Ammon's horn (tissue), 1 donor: Measurements from ENCODE around the gene IRAK1.
"Not testable (repeated sequence)": the region's sequence is repeated elsewhere in the genome, so short reads cannot be mapped to it uniquely, and the experiment has no call there.

Experiments used
- DNase-seq: peaks from one replicate; pipeline ENCODE4 v3.0.0-alpha.2; 2016; ENCODE audit warnings: low spot score

The IRAK1 gene

DNA sequence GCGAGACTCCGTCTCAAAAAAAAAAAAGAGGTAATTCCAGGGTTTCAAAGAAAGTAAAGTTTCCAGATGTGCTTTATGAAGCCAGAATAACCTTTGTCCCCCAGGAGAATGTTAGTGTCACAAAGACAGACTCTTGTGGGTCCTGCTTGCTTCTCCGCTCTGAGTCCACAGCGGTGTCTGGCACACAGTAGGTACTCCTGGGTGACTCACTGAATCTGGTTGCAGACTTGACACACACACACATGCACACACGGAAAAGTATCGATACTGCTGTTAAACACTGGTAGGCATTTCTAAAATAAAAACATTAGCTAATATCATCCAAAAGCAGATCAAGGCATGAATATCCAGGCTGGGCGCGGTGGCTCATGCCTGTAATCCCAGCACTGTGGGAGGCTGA, 24.2 kb downstream of the IRAK1 start:
- DNase-seq = no peak

DNA sequence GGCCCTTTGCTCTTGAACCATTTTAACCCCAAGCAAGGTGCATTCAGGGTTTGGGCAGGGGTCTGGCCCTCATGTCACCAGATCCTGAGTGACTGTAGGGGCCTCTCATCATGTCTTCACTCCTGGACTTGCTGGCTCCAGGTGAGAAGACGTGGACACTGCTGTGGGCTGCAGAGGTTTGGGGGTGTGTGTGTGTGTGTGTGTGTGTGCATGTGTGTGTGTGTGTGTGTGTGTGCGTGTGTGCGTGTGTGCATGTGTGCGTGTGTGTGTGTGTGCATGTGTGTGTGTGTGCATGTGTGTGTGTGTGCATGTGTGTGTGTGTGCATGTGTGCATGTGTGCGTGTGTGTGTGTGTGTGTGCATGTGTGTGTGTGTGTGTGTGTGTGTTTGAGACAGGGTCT, 25.3 kb downstream of the IRAK1 start:
- not testable (repeated sequence) for DNase-seq

GRCh38 chrX:153993978-153994377, 25.7 kb downstream of the IRAK1 start:
- no peak for DNase-seq

DNA sequence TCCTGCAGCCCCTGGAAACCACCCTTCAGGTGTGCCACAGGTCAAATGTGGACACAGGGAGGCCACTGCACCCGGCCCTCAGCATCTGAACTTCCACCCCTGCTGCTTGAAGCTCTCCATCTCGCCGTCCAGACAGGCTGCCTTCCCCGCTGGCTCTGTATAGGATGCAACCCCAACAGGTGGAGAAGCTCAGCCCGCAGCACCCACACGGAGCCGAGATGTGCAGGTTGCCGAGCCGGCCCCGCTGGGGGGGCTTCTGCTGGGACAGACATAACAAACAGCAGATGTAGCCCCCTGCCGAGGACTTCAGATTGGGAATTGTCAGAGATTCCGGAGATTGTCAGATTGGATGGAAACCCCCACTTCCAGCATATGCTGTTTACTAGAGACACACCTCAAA, 26.6 kb downstream of the IRAK1 start:
- DNase-seq = no peak

DNA sequence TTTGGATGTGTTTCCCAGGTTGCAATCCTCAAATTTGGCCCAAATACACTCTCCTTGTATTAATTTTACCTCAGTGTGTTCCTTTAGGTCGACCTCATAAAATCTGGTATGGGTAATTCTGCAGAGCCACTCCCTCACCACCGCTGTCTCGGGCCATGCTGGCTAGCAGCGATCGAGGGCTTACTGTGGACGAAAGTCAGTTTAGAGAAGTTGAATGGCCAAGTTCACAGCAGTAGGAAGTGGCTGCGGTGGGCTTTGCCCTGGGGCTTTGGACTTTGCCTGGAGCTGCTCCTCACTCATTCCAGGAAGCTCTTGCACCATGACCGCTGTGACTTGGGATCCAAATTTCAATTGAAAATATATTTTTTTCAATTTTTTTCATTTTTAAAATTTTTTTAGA, 27.5 kb downstream of the IRAK1 start:
- no peak for DNase-seq

GRCh38 chrX:153991013-153991580, 28.6 kb downstream of the IRAK1 start:
- no peak for DNase-seq

DNA sequence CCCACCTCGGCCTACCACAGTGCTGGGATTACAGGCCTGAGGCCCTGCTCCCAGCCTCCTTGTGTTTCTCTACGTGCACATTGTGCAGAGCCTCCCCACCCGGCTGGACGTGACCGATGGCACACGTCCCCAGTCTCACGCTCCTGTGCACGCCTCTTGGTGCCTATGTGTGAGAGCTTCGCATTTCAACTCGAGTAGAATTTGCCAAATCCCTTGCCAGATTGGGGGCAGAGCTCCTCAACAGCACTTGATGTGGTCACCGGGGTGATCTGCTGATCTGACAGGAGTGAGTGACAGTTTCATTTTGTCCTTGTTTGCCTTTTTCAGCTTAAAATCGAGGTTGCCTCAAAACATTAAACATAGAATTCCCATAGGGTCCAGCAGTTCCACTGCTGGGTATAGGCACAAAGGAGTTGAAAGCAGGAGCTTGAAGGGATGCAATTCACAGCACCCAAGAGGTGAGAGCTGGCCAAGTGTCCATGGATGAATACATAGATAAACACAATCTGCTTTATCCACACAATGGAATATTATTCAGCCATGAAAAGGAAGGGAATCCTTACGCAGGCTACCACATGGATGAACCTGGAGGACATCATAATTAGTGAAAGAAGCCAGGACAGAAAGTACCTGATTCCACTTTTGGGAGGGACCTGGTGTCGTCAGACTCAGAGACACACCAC, 29.6 kb downstream of the IRAK1 start:
- DNase-seq = no peak

DNA sequence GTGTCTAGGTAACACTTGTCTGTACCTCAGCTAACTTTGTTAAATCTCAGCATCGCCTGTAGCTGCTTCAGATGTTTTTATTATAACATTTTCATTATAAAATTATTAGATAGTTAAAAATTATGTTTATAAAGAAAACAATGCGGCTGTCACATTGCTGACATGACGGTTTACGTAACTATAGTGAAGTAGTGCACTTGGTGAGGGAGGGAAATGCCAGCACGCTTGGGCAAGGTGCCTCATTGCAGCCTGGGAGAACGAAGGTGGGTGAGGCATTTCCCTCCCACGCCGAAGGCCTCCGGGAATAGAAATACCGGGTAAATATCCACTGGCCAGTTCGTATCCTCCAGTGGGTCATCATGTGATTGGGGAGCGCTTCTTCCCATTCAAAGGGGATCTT, 31.2 kb downstream of the IRAK1 start:
- DNase-seq = no peak

DNA sequence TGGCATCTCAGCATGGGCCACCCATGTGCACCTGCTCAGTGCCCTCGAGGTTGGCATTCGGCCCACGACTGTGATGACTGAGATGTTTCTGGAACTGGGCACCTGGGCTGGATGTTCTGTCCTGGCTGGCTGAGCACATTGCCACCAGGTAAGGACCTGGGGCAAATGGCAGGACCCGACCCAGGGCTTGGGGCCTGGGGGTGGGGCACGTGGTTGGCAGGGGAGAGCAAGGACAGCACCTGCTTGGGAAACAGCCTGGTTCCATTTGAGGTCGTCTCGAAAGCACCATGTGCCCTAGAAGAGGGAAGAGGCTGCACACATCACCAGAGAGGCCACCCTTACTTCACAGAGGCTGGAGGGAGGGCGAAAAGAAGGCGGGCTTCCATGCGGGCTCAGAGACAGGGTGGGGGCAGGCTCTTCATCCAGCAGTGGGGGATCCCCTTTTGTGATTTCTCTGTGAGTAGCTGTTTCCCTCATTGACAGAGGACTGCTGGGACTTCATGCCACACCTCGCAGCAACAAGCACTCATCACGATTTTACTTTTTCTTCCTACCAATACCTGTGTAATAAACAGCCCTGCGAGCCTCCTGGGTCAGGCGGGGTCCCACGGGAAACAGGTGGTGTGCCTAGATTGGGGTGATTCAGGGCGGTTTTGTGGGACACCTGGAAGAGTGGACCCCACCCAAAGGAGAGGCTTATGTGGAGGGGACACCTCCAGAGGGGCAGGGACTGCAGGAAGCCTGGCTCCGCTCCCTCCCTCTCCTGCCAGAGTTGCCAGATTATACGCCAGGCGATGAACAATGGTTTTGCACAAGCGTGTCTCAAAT, 35.1 kb downstream of the IRAK1 start:
- no peak for DNase-seq

GRCh38 chrX:153983321-153983801, 36.3 kb downstream of the IRAK1 start:
- no peak for DNase-seq

GRCh38 chrX:153981771-153982533, 37.8 kb downstream of the IRAK1 start:
- peak; percentile 41 for DNase-seq

DNA sequence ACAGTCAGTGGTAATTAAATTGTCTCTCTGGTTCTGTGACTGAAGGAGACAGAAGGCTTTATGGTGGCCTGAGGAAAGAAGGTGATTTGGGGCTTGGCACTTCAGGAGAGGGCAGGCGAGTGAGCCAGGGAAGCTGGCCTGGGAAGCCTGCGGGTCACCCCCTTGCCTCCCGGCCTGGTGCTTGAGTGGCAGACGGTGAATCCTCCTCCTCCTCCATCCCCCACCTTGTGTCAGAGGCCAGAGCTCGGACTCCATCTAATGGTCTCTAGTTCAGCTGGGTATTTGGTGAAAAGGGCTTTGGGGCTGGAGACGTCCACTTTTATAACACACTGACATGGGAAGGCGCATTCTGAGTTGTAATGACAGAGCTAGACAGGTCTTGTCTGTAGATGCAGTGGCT, 38.5 kb downstream of the IRAK1 start:
- no peak for DNase-seq

- DNase-seq = not testable (repeated sequence)
These were observed 39.3 kb downstream of the IRAK1 start for GRCh38 chrX:153980394-153980793.

- DNase-seq = no peak
These were observed 44.9 kb downstream of the IRAK1 start for GRCh38 chrX:153974726-153975286.

GRCh38 chrX:153974003-153974725, 45.5 kb downstream of the IRAK1 start:
- DNase-seq = no peak

DNA sequence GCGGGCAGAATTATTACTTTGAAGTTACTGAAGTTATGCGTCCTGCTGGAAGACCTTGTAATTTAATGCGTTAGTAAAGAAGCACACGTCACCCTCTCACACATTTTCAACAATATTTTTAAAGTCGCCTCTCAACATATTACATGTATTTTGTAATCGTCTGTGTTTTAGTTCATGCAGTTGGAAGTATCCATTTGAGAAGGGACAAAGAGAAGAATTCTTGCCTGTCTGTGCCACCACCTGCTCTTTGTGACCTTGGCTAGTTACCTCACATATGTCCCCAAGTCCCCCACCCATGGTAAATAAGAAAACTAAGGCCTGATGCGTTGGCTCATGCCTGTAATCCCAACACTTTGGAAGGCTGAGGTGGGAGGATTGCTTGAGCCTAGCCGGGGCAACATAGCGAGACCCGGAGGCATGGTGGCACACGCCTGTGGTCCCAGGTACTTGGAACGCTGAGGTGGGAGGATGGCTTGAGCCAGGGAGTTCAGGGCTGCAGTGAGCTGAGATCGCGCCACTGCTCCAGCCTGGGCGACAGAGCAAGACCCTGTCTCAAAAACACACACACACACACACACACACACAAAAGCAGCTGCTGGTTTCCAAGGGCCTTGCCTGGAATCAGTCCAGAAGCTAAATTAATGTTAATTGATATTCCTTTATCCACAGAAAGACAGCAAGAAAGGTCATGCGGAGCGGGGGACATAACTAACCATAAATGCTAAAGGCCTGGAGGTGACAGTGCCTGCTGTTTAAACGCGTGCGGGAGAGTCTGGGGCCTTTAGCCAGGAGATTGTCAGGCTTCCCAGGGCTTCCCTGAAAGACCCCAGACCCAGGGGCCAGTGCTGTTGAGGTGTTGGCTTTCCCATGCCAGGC, 46.3 kb downstream of the IRAK1 start:
- no peak for DNase-seq

GRCh38 chrX:153972368-153973126, 47.2 kb downstream of the IRAK1 start, which contains the start of gene TMEM187:
Gene TMEM187, plus strand, starts transcription at chrX:153972754. Its CDS starts 9,309 bp downstream, at chrX:153982063.
- peak; percentile 84 for DNase-seq

GRCh38 chrX:153971450-153972367, 48.0 kb downstream of the IRAK1 start, which contains the start of gene HCFC1:
Gene HCFC1, minus strand, starts transcription at chrX:153971818. Its CDS starts 978 bp downstream, at chrX:153970840.
- DNase-seq = peak; percentile 88
